HG02763 (cell line): ENCODE data around the gene NBPF19.
"Not testable (repeated sequence)": the region's sequence is repeated elsewhere in the genome, so short reads cannot be mapped to it uniquely, and the experiment has no call there.

Experiments
- ATAC-seq: cut with Tn5 transposase; IDR thresholded peaks from one replicate; pipeline ENCODE4 v1.9.1; 2021; ENCODE audit warnings: mild to moderate bottlenecking, moderate library complexity; ENCODE audit not compliant: unreplicated experiment

The NBPF19 gene

GRCh38 chr1:149474745-149475144, at the start of gene NBPF19:
Gene NBPF19 (plus strand): TSS chr1:149475045. CDS start chr1:149475933, 888 bp downstream.
- not testable (repeated sequence) for ATAC-seq

DNA sequence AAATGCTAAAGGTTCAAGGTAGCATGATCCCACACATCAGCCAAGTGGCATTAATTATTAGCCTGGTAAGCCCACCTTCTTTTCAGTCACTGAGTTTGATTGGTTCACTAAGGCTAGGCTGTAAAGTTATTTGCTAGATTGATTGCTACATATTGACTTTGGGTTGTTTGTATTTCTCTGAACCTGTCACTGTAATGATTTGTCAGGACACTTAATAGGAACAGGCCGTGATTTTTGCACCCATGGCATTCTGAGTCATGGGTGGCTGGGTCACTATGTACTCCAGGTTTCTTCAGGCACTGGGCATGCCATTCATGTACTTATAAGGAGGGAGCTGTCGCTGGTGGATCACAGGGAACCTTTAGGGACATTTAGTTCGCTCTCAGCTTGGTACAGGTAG, 46.5 kb upstream of the NBPF19 start:
- not testable (repeated sequence) for ATAC-seq

DNA sequence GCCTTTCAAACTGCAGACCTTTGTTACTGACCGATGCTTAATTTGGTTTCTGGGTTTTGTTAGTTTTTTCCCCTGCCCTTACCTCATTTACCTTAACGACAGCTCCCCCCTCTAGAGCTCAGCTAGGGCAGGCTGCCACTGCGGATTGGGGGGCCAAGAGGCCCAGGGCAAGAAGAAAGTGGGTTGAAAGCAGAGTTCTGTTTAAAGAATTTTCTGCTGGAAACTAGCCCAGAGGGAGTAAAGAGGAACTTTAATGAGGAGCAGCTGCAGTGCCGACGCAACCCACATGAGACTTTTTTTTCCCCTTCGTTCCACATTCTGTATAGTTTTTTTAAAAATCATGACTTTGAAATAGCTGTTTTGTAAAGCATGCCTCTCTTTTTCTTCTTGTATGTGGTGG, 29.4 kb upstream of the NBPF19 start:
- ATAC-seq, result not testable (repeated sequence)

DNA sequence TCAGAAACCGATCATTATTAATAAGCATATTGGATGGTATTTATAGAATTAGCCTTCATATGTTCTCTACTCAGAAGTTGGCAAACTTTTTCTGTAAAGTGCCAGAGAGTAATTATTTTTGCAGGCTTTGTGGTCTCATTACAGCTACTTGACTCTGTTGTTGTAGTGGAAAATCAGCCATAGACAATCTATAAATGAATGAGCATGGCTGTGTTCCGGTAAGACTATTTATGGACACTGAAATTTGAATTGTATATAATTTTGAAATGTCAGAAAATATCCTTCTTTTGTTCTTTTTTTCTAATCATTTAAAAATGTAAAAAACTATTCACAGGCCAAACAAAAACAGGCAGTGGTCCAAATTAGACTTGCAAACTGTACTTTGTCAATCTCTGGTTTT, 22.6 kb upstream of the NBPF19 start:
- ATAC-seq, result not testable (repeated sequence)

DNA sequence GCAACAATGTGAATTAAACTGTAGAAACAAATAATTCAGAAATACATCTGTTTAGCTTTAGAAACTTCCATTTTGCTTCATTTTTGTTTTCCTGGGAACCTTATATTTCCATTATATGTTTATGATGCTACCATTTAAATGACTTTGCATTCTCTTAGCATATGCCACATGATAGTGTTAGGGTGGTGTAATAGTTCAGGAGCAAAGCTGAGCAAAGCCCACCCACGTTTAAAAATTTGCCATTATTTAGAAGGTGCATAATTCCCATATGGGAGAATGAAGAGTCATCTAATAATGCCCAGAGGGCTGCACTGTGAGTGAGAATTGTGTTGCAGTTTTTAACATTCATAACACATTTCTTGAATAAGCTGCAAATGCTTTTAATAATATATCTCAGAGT, 22.2 kb upstream of the NBPF19 start:
- not testable (repeated sequence) for ATAC-seq

GRCh38 chr1:149558350-149558825, 83.5 kb downstream of the NBPF19 start:
- ATAC-seq, result not testable (repeated sequence)

DNA sequence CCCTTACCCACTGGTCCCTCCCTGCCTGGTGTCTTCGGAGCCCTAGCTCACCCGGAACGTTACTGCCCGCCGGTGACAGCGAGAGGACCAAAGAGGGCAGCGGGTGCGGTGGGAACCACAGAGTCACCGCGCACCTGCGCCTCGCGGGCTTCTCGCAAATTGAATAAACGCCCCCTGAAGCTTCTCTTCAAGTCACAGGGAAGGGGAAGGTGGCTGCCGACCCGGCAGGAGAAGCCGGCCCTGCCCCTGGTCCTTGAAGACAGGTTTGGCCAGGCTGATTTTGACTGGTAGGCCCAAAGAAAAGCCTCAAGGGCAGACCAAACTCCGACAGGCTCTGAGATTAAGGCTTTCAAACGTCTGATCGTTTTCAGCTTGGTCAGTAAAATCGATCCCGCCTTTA, 87.0 kb downstream of the NBPF19 start:
- not testable (repeated sequence) for ATAC-seq

GRCh38 chr1:149565485-149565884, 90.6 kb downstream of the NBPF19 start:
- ATAC-seq, result not testable (repeated sequence)

- ATAC-seq, result not testable (repeated sequence)
Observed at GRCh38 chr1:149572763-149573162, 97.9 kb downstream of the NBPF19 start.

GRCh38 chr1:149585592-149585991, 110.7 kb downstream of the NBPF19 start:
- ATAC-seq, result not testable (repeated sequence)
